Measurements from ENCODE around the gene SMG6. TPM values are rescaled to one million over a fixed set of nuclear protein-coding genes. Genes with fewer than 3 reads are reported as not detected.

Gene SMG6
- total and polyA plus RNA-seq, 2 of the 8 experiments (the other 6 are each of a cell fraction or from before 2014, with no cell fraction given): 18.5 to 25.2 TPM

DNA sequence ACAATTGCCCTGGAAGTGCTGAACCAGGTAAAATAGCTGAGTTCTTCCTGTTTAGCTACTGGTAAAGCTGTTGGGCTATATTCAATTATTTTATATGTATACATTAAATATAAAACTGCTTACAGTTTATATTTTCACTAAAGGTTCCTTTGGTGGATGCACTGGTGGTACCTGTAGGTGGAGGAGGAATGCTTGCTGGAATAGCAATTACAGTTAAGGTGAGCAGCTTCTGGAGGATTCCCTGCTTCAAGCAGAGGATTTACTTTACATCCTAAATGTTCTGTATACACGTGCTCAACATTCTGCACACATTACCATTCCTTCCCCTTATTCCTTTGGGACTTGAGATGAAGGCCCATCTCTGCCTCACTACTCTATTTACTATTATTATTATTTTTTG lies 17.8 kb upstream of the SMG6 start:
- H3K23me2 ChIP-seq (ENCODE audit: low read depth, low read length): no peaks in the 10 kb centered on the region
- no peak overlapping the region for H3K23ac ChIP-seq (ENCODE audit: insufficient read length)
- no peak for FAIRE-seq
- H3K9ac ChIP-seq (replicated peaks in 1 of 4; ENCODE audit: extremely low read depth in 1 of 4, low read depth in 3 of 4, low read length in 3 of 4): no peak overlapping the region
- H3K79me2 ChIP-seq (ENCODE audit: control insufficient read depth in 1 of 2, insufficient read depth in 2 of 2, low read length in 2 of 2): no peaks in the 10 kb centered on the region
- H3K27me3 ChIP-seq (replicated peaks in 1 of 4; ENCODE audit: control insufficient read depth in 3 of 4, extremely low read depth in 1 of 4, insufficient read depth in 3 of 4, low read length in 3 of 4): no peaks in the 10 kb centered on the region
- no peaks in the 10 kb centered on the region for H3K9me3 ChIP-seq (ENCODE audit: insufficient read depth in 2 of 2, low read depth in 1 of 2, low read length in 1 of 2)
- 79% methylated on average over 1 of the region's 1 CpG; no CpG with 5 or more reads in 1 of the 2 experiments for WGBS, 2 experiments (ENCODE audit: extremely low coverage in 1 of 2, insufficient coverage in 1 of 2, insufficient read length in 1 of 2, insufficient replicate concordance in 2 of 2, low coverage in 1 of 2, low lambda C conversion rate in 2 of 2, missing lambda C conversion rate in 1 of 2)
- no peak overlapping the region for H2BK15ac ChIP-seq (ENCODE audit: low read length)
- no peaks in the 10 kb centered on the region for H3K79me1 ChIP-seq (ENCODE audit: low read depth, low read length)
- no peak overlapping the region for H3K27ac ChIP-seq (ENCODE audit: low read depth, low read length)
- no peak overlapping the region for H2BK20ac ChIP-seq (ENCODE audit: low read length)
- no peak overlapping the region for H4K5ac ChIP-seq (ENCODE audit: insufficient read length, low read depth, low read length)
- ChIA-PET POLR2A (ENCODE audit: partially characterized antibody) (interaction anchor here (1.6 to 12.1 kb wide), 4 partner anchors 10 to 46 kb away, joined by 4 to 230 read pairs (median 13); partner anchors contain the start of genes SGSM2, SMG6, SRR and TSR1), CTCF (ENCODE audit: partially characterized antibody) (interaction anchor here (0.7 to 2.2 kb wide), 2 partner anchors 38 to 45 kb away, joined by 3 to 5 read pairs; no protein-coding TSS in a partner anchor)
- H3K4me3 ChIP-seq (ENCODE audit: extremely low read depth in 1 of 4, insufficient read depth in 2 of 4, low read depth in 3 of 4, low read length in 4 of 4): no peak overlapping the region
- H2BK120ac ChIP-seq (replicated peaks; ENCODE audit: low read depth, low read length): no peak overlapping the region
- H3K56ac ChIP-seq (replicated peaks; ENCODE audit: insufficient read length, low read depth, low read length): no peak overlapping the region
- H4K8ac ChIP-seq (ENCODE audit: extremely low read depth, insufficient read depth, low read length): no peak overlapping the region
- no peak for DNase-seq (ENCODE audit: low read depth in 1 of 2, low spot score in 2 of 2)
- no peak overlapping the region for H3K18ac ChIP-seq (ENCODE audit: extremely low read depth, low read length)
- no peak overlapping the region for H3K14ac ChIP-seq (ENCODE audit: insufficient read length)
- no peaks in the 10 kb centered on the region for H3K4me1 ChIP-seq (replicated peaks in 1 of 4; ENCODE audit: control insufficient read depth in 3 of 4, insufficient read depth in 4 of 4, low read length in 3 of 4)
- no peak overlapping the region for H2AK5ac ChIP-seq (ENCODE audit: low read depth, low read length)
- no peak overlapping the region for H4K91ac ChIP-seq (replicated peaks; ENCODE audit: insufficient read length, low read length)
- H4K20me1 ChIP-seq (replicated peaks in 1 of 2; ENCODE audit: control insufficient read depth in 1 of 2, insufficient read depth in 2 of 2, low read length in 2 of 2): peaks cover 3 to 5% of the 10 kb centered on the region in 2 experiments
- no peak overlapping the region for H2BK5ac ChIP-seq (ENCODE audit: low read depth, low read length)
- H2AFZ ChIP-seq (ENCODE audit: low read length): no peak overlapping the region
- H3K4ac ChIP-seq (replicated peaks; ENCODE audit: insufficient read length, low read depth, low read length): no peak overlapping the region
- H3K4me2 ChIP-seq (ENCODE audit: insufficient read depth in 1 of 2, low read depth in 2 of 2, low read length in 2 of 2): no peak overlapping the region
- H2BK12ac ChIP-seq (ENCODE audit: low read depth, low read length): no peak overlapping the region
- peaks cover 21 to 47% (median 40%) of the 10 kb centered on the region in 4 experiments for H3K36me3 ChIP-seq (ENCODE audit: control insufficient read depth in 2 of 4, insufficient read depth in 4 of 4, low read length in 3 of 4)
- TF ChIP-seq CBX5 (IDR thresholded peaks at IDR 0.05; ENCODE audit: low read depth, low read length) (no peak), EP300 (IDR thresholded peaks at IDR 0.05; ENCODE audit: borderline replicate concordance in 1 of 2, low read depth in 2 of 2, low read length in 2 of 2) (no peak), TCF12 (IDR thresholded peaks at IDR 0.05; ENCODE audit: low read depth, low read length) (no peak), SIRT6 (IDR thresholded peaks at IDR 0.05; ENCODE audit: low read length) (no peak), RFX5 (IDR thresholded peaks at IDR 0.05; ENCODE audit: borderline replicate concordance, low read depth, low read length) (no peak), EZH2 (IDR thresholded peaks at IDR 0.05; ENCODE audit: low read depth, low read length, severe bottlenecking) (no peak), KDM4A (IDR thresholded peaks at IDR 0.05; ENCODE audit: low read depth, low read length, severe bottlenecking) (no peak), TAF7 (optimal IDR thresholded peaks at IDR 0.05; ENCODE audit: borderline replicate concordance, low read depth, low read length) (no peak), RBBP5 (IDR thresholded peaks at IDR 0.05; ENCODE audit: borderline replicate concordance, low read depth, low read length) (no peak), ATF2 (IDR thresholded peaks at IDR 0.05; ENCODE audit: low read length) (no peak), SAP30 (IDR thresholded peaks at IDR 0.05; ENCODE audit: insufficient read depth, insufficient replicate concordance, low read length) (no peak), SP4 (IDR thresholded peaks at IDR 0.05; ENCODE audit: low read length) (no peak)
